Thyroid gland (tissue), 4 donors: ENCODE measurements around the gene LSM3. TPM values are rescaled to one million over a fixed set of nuclear protein-coding genes. Genes with fewer than 3 reads are reported as not detected.

ENCODE experiments used
- DNase-seq, 2 donors: peaks; one replicate each; pipeline ENCODE4 v3.0.0-alpha.2; 2019
- H3K27ac ChIP-seq, 3 donors: fragments of 200-600 bp; sonication (generic); 1 replicate in 2 of 3; 2 replicates in 1 of 3; pipeline ENCODE4 v1.5.1; 2016 to 2019; ENCODE audit warnings: mild to moderate bottlenecking in 1 of 3, moderate library complexity in 1 of 3
- H3K27me3 ChIP-seq: fragments of 200-600 bp; sonication (generic); one replicate; pipeline ENCODE4 v1.5.1; 2019
- H3K36me3 ChIP-seq, 2 donors: fragments of 200-600 bp; sonication (generic); one replicate each; pipeline ENCODE4 v1.5.1; 2016 to 2019
- H3K4me1 ChIP-seq, 2 donors: fragments of 200-600 bp; sonication (generic); one replicate each; pipeline ENCODE4 v1.5.1; 2017 to 2019
- H3K4me3 ChIP-seq, 3 donors: fragments of 200-600 bp; sonication (generic); replicated peaks in 1 of 3; 1 replicate in 2 of 3; 2 replicates in 1 of 3; pipeline ENCODE4 v1.5.1; 2016; ENCODE audit warnings: mild to moderate bottlenecking in 1 of 3
- H3K9me3 ChIP-seq: fragments of 200-600 bp; sonication (generic); one replicate; pipeline ENCODE4 v1.5.1; 2017
- CTCF ChIP-seq, 6 experiments: fragments of 200-600 bp in 3 of 6; fragments of 450-650 bp in 3 of 6; sonication (generic) in 3 of 6; IDR thresholded peaks; one replicate each; pipeline ENCODE4 v1.5.1; 2016 to 2019; ENCODE audit warnings: antibody characterized with exemption in 6 of 6, mild to moderate bottlenecking in 2 of 6, inconsistent platforms in 1 of 6, moderate library complexity in 1 of 6
- POLR2A ChIP-seq, 2 donors: fragments of 450-650 bp; IDR thresholded peaks; one replicate each; pipeline ENCODE4 v1.6.1; 2017; ENCODE audit warnings: antibody characterized with exemption in 2 of 2, mild to moderate bottlenecking in 2 of 2, moderate library complexity in 1 of 2
- WGBS, 2 donors: methylation state at CpG; one replicate each; pipeline ENCODE4 v1.1.5; 2017; 5-methylcytosine and 5-hydroxymethylcytosine counted together
- intact Hi-C: fragments of 100-400 bp; cut with DNase I; formaldehyde crosslinking; loops from one replicate; pipeline ENCODE4 v1.15.1; 2023
- total RNA-seq, 4 donors: library from RNA; depleted of rRNA; stranded (reverse); fragments of >200 nt; gene quantifications; one replicate each; pipeline ENCODE4 v1.2.3, GENCODE V29; 2016

LSM3 gene
- total RNA-seq, 4 donors from 2014 or later, result 9.9 to 15.6 (median 15.3) TPM

- 94 to 96% methylated on average over 6 of the region's 6 CpGs for WGBS, 2 donors
- peaks cover 43 to 84% of the 10 kb centered on the region in 2 donors for H3K4me1 ChIP-seq
- no peak overlapping the region for H3K4me3 ChIP-seq
- intact Hi-C loops, result no loop called here
- H3K27me3 ChIP-seq, result no peaks in the 10 kb centered on the region
- no peaks in the 10 kb centered on the region for H3K36me3 ChIP-seq
- peak overlapping the region in 2 of 3 donors; percentile 71 for H3K27ac ChIP-seq
- TF ChIP-seq CTCF (IDR thresholded peaks at IDR 0.05) (no peak), POLR2A (IDR thresholded peaks at IDR 0.05) (no peak)
- H3K9me3 ChIP-seq, result no peaks in the 10 kb centered on the region
- DNase-seq, result no peak
Observed at GRCh38 chr3:14245248-14245639, 66.6 kb downstream of the LSM3 start.

- H3K27me3 ChIP-seq, result no peaks in the 10 kb centered on the region
- H3K36me3 ChIP-seq, result no peaks in the 10 kb centered on the region
- H3K4me1 ChIP-seq, result peaks cover 43 to 88% of the 10 kb centered on the region in 2 donors
- H3K27ac ChIP-seq, result peak overlapping the region; percentile 71 to 77 (median 71)
- WGBS, 2 donors, result 56 to 63% methylated on average over 3 of the region's 3 CpGs
- intact Hi-C loops, result no loop called here
- H3K9me3 ChIP-seq, result no peaks in the 10 kb centered on the region
- TF ChIP-seq CTCF (IDR thresholded peaks at IDR 0.05), result no peak
- peak in 1 of 2 donors; percentile 59 for TF ChIP-seq POLR2A (IDR thresholded peaks at IDR 0.05)
- peak; percentile 63 to 71 for DNase-seq
- H3K4me3 ChIP-seq, result no peak overlapping the region
Observed at GRCh38 chr3:14245822-14246221, 67.2 kb downstream of the LSM3 start.

- no peak overlapping the region for H3K4me3 ChIP-seq
- no peak for DNase-seq
- no peaks in the 10 kb centered on the region for H3K36me3 ChIP-seq
- H3K9me3 ChIP-seq, result no peaks in the 10 kb centered on the region
- H3K27ac ChIP-seq, result peak overlapping the region; percentile 71 to 77 (median 71)
- WGBS, 2 donors, result 82 to 93% methylated on average over 5 of the region's 5 CpGs
- no peak for TF ChIP-seq CTCF (IDR thresholded peaks at IDR 0.05)
- TF ChIP-seq POLR2A (IDR thresholded peaks at IDR 0.05), result no peak
- no peaks in the 10 kb centered on the region for H3K27me3 ChIP-seq
- peaks cover 38 to 82% of the 10 kb centered on the region in 2 donors for H3K4me1 ChIP-seq
- intact Hi-C loops, result no loop called here
Observed at GRCh38 chr3:14246414-14246813, 67.8 kb downstream of the LSM3 start.

GRCh38 chr3:14248477-14248848 is 69.8 kb downstream of the LSM3 start:
- Histone ChIP-seq H3K27ac (peak overlapping the region; percentile 71 to 76 (median 72)), H3K27me3 (no peaks in the 10 kb centered on the region), H3K4me1 (peaks cover 22 to 68% of the 10 kb centered on the region in 2 donors), H3K36me3 (no peaks in the 10 kb centered on the region), H3K9me3 (no peaks in the 10 kb centered on the region), H3K4me3 (no peak overlapping the region)
- no peak for DNase-seq
- TF ChIP-seq POLR2A (IDR thresholded peaks at IDR 0.05), result no peak
- TF ChIP-seq CTCF (IDR thresholded peaks at IDR 0.05), result no peak
- intact Hi-C loops, result no loop called here
- 45 to 68% methylated on average over 3 of the region's 3 CpGs for WGBS, 2 donors

DNA sequence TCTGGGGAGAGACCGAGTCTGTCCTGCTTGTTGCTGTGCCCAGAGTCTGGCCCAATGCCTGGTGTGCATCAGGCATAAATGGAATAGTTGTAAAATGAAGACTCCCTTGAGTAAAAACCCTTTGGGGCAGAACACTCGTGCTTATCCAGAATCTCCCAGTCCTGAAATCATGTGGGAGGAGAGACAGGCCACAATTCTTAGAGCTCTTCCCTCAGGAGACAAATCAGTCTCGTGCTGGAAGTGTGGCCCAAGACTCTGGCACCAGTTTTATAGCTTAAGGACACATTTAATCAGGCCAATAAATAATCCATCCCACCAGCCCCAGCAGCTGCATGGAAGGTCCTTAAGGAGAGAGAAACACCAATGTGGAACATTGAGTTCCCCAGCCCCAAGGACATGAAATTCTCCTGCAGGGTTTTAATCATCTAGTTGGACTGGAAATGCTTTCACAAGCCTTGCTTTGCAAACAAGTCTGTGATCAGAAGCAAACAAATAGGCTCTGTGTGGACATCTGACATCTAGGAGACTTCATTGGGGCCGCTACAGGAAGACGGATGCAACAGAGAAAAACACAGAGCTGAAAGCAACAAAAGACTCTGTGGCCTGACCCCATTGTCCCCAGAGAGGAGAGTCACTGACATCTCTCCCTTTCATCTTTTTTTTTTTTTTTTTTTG is 70.4 kb downstream of the LSM3 start:
- 39 to 46% methylated on average over 5 of the region's 5 CpGs for WGBS, 2 donors
- peak overlapping the region; percentile 71 to 76 (median 72) for H3K27ac ChIP-seq
- intact Hi-C loops, result no loop called here
- no peaks in the 10 kb centered on the region for H3K9me3 ChIP-seq
- DNase-seq, result peak; percentile 87 to 93
- no peak overlapping the region for H3K4me3 ChIP-seq
- TF ChIP-seq CTCF (IDR thresholded peaks at IDR 0.05), result no peak
- peak in 1 of 2 donors; percentile 28 for TF ChIP-seq POLR2A (IDR thresholded peaks at IDR 0.05)
- no peaks in the 10 kb centered on the region for H3K27me3 ChIP-seq
- H3K4me1 ChIP-seq, result peaks cover 22 to 63% of the 10 kb centered on the region in 2 donors
- H3K36me3 ChIP-seq, result no peaks in the 10 kb centered on the region
